K562 (cell line): ENCODE results near the gene APBA2. TPM values are rescaled to one million over a fixed set of nuclear protein-coding genes. Genes with fewer than 3 reads are reported as not detected.

ENCODE experiments used
- ATAC-seq: fragments of 200-7000 bp; cut with Tn5 transposase; 3 replicates; pipeline ENCODE4 v1.9.1; 2020; ENCODE audit warnings: moderate library complexity
- BruUV-seq: library from RNA; stranded (reverse); fragments of 400-500 nt; replicated peaks from 2 replicates; lab custom pipeline; 2021; lab: Mats Ljungman, UMichigan
- CTCF ChIA-PET: fragments of 300-600 bp; formaldehyde crosslinking; extraction: SDS; loops from one replicate; lab custom pipeline; 2021; ENCODE audit warnings: low intra/inter-chr PET ratio; lab: Yijun Ruan, JAX
- POLR2A ChIA-PET: fragments of 300-600, 350-650 bp; sonication (Branson Sonifier 250); formaldehyde crosslinking; extraction: SDS; loops from one replicate; lab custom pipeline; 2021; ENCODE audit warnings: antibody characterized with exemption, inconsistent platforms; lab: Yijun Ruan, JAX
- DNase-seq, 4 experiments: peaks; one replicate each; pipeline versions ENCODE4 v3.0.0 to v3.0.0-alpha.2; 2011 to 2018; ENCODE audit warnings: low spot score in 3 of 4, mixed read lengths in 3 of 4; ENCODE audit errors: extremely low read depth in 1 of 4
- FAIRE-seq: peaks from 2 replicates; lab custom pipeline; 2011; peaks lifted over from hg19 to GRCh38; lab: Jason Lieb, UNC
- H2AFZ ChIP-seq: 2 replicates; pipeline ENCODE4 v1.6.0; 2011; ENCODE audit warnings: low read depth, low read length, control low read depth, inconsistent platforms
- H3K27ac ChIP-seq: fragments of 200-600 bp; 3 replicates; pipeline ENCODE4 v1.8.0; 2011; ENCODE audit warnings: low read depth, mild to moderate bottlenecking, control low read depth, inconsistent platforms, low read length, moderate library complexity, mixed read lengths; ENCODE audit errors: extremely low read depth
- H3K27me3 ChIP-seq, 2 experiments: fragments of 300-600 bp in 1 of 2; 2 replicates in 1 of 2; 3 replicates in 1 of 2; pipeline versions ENCODE4 v1.6.0 to v1.8.0; 2011; ENCODE audit warnings: inconsistent platforms in 2 of 2, low read length in 2 of 2, mild to moderate bottlenecking in 1 of 2, mixed read lengths in 1 of 2, moderate library complexity in 1 of 2; ENCODE audit not compliant: control insufficient read depth in 2 of 2, insufficient read depth in 2 of 2
- H3K36me3 ChIP-seq: fragments of 300-600 bp; 3 replicates; pipeline ENCODE4 v1.8.0; 2011; ENCODE audit warnings: mild to moderate bottlenecking, low read length, inconsistent platforms; ENCODE audit not compliant: control insufficient read depth, insufficient read depth
- H3K4me1 ChIP-seq, 2 experiments: fragments of 200-600 bp in 1 of 2; replicated peaks in 1 of 2; 2 replicates in 1 of 2; 3 replicates in 1 of 2; pipeline versions ENCODE4 v1.5.1 to v1.8.0; 2011; ENCODE audit warnings: inconsistent platforms in 2 of 2, low read length in 2 of 2, mild to moderate bottlenecking in 1 of 2, mixed read lengths in 1 of 2, moderate library complexity in 1 of 2; ENCODE audit not compliant: control insufficient read depth in 2 of 2, insufficient read depth in 2 of 2
- H3K4me2 ChIP-seq: 2 replicates; pipeline ENCODE4 v1.6.1; 2011; ENCODE audit warnings: low read length, control low read depth, inconsistent platforms, mixed read lengths; ENCODE audit not compliant: insufficient read depth
- H3K4me3 ChIP-seq: fragments of 200-600 bp; sonication (generic), shearing (Covaris generic); 2 replicates; pipeline ENCODE4 v1.5.1; 2016; ENCODE audit warnings: control low read depth, inconsistent platforms
- H3K79me2 ChIP-seq: fragments of 200-600 bp; 3 replicates; pipeline ENCODE4 v1.8.0; 2011; ENCODE audit warnings: low read length, inconsistent platforms; ENCODE audit not compliant: control insufficient read depth, insufficient read depth
- H3K9ac ChIP-seq, 2 experiments: 2 replicates each; pipeline versions ENCODE4 v1.6.0 to v1.6.1; 2011; ENCODE audit warnings: low read depth in 2 of 2, low read length in 2 of 2, control low read depth in 1 of 2, inconsistent platforms in 1 of 2, mild to moderate bottlenecking in 1 of 2, mixed read lengths in 1 of 2; ENCODE audit not compliant: insufficient read depth in 1 of 2
- H3K9me1 ChIP-seq: one replicate; pipeline ENCODE4 v1.6.0; 2011; ENCODE audit warnings: inconsistent platforms, mild to moderate bottlenecking, low read length, moderate library complexity; ENCODE audit not compliant: control insufficient read depth, insufficient read depth
- H3K9me3 ChIP-seq: replicated peaks from 2 replicates; pipeline ENCODE4 v1.5.1; 2011; ENCODE audit warnings: low read depth, low read length, inconsistent platforms; ENCODE audit not compliant: control insufficient read depth, insufficient read depth
- H4K20me1 ChIP-seq: replicated peaks from 2 replicates; pipeline ENCODE4 v1.6.1; 2011; ENCODE audit warnings: low read length, inconsistent platforms, mixed read lengths; ENCODE audit not compliant: control insufficient read depth, insufficient read depth
- CHD1 ChIP-seq: fragments of 200-600 bp; sonication (generic); IDR thresholded peaks from one replicate; pipeline ENCODE4 v1.6.1; 2012; ENCODE audit warnings: mild to moderate bottlenecking, moderate library complexity, low read length, inconsistent platforms
- FOXP1 ChIP-seq: sonication (generic); formaldehyde crosslinking; IDR thresholded peaks from 2 replicates; pipeline ENCODE4 v1.8.0; 2022; ENCODE audit warnings: mild to moderate bottlenecking, missing genetic modification reagents
- HCFC1 ChIP-seq: IDR thresholded peaks from 2 replicates; pipeline ENCODE4 v1.6.1; 2012; ENCODE audit warnings: low read depth, low read length, improper control_type of control experiment
- KLF1 ChIP-seq: fragments of 450-650 bp; IDR thresholded peaks from 2 replicates; pipeline ENCODE4 v1.6.1; 2016; ENCODE audit warnings: missing genetic modification characterization, missing compliant biosample characterization
- LCOR ChIP-seq: sonication (generic); formaldehyde crosslinking; IDR thresholded peaks from 2 replicates; pipeline ENCODE4 v1.8.0; 2022; ENCODE audit warnings: mild to moderate bottlenecking, missing genetic modification reagents
- MLLT1 ChIP-seq, 2 experiments: fragments of 450-650 bp; IDR thresholded peaks; 2 replicates each; pipeline ENCODE4 v1.6.1; 2016
- SNRNP70 ChIP-seq: fragments of 200-400 bp; formaldehyde crosslinking; optimal IDR thresholded peaks from 2 replicates; pipeline ENCODE3; 2017; ENCODE audit warnings: low read depth, low read length
- ZBTB17 ChIP-seq: fragments of 450-650 bp; formaldehyde crosslinking; IDR thresholded peaks from 2 replicates; pipeline ENCODE4 v1.4.0; 2020; ENCODE audit warnings: mild to moderate bottlenecking
- ZKSCAN8 ChIP-seq: fragments of 200-800 bp; sonication (Bioruptor generic); IDR thresholded peaks from 2 replicates; pipeline ENCODE4 v1.6.1; 2016; ENCODE audit warnings: missing genetic modification characterization, missing compliant biosample characterization
- ZNF311 ChIP-seq: fragments of 250-450 bp; sonication (Bioruptor Pico); IDR thresholded peaks from 2 replicates; pipeline ENCODE4 v1.4.0; 2020; ENCODE audit warnings: mild to moderate bottlenecking, moderate library complexity
- ZNF518B ChIP-seq: fragments of 250-450 bp; sonication (Bioruptor Pico); IDR thresholded peaks from 2 replicates; pipeline ENCODE4 v1.5.0; 2021; ENCODE audit warnings: mild to moderate bottlenecking, moderate library complexity
- WGBS: fragments of 100-300 bp; shearing (Covaris generic); methylation state at CpG from one replicate; pipeline ENCODE4 v1.1.6; 2016; ENCODE audit warnings: low coverage, mixed read lengths; ENCODE audit not compliant: insufficient coverage; ENCODE audit errors: missing lambda C conversion rate; 5-methylcytosine and 5-hydroxymethylcytosine counted together
- in situ Hi-C: fragments of 300-500 bp; cut with MboI; formaldehyde crosslinking; loops from 4 replicates; pipeline ENCODE4 v1.15.0; 2018; ENCODE audit warnings: inconsistent platforms, mixed read lengths
- intact Hi-C: fragments of 100-400 bp; cut with micrococcal nuclease; formaldehyde crosslinking; loops from 2 replicates; pipeline ENCODE4 v1.14.2; 2022
- polyA plus RNA-seq, 8 experiments: library from polyadenylated mRNA; depleted of rRNA in 4 of 8; stranded (reverse) in 5 of 8; unstranded in 3 of 8; fragments of >200 nt; fragmentation: Nextera tagmentation in 2 of 8; fragmentation: Illumina TruSeq in 1 of 8; extraction: Ambion mirVana in 2 of 8; extraction: Trizol in 1 of 8; gene quantifications; 2 replicates each; pipeline versions ENCODE4 v1.2.1 to v1.2.3, GENCODE V29; 2011 to 2014; ENCODE audit warnings: inconsistent platforms in 1 of 8, missing spikeins in 1 of 8
- total RNA-seq, 7 experiments: library from RNA; depleted of rRNA in 6 of 7; stranded (reverse); fragments of >200 nt in 6 of 7; fragmentation: Illumina TruSeq in 2 of 7; extraction: Trizol in 2 of 7; gene quantifications; 2 replicates each; pipeline versions ENCODE4 v1.2.1 to v1.2.3, GENCODE V29; 2011 to 2021; ENCODE audit warnings: low replicate concordance in 1 of 7
- TF ChIP-seq, protein P1 (sequence below), 2 experiments: fragments of 150-350 bp in 1 of 2; IDR thresholded peaks; 2 replicates each; pipeline ENCODE4 v1.6.1; 2012 to 2016; ENCODE audit warnings: low read depth in 2 of 2, low read length in 2 of 2, mild to moderate bottlenecking in 1 of 2, moderate library complexity in 1 of 2
- TF ChIP-seq, protein P2 (sequence below): fragments of 250-450 bp; sonication (Bioruptor Pico); IDR thresholded peaks from 2 replicates; pipeline ENCODE4 v1.8.0; 2022; ENCODE audit warnings: moderate library complexity, mild to moderate bottlenecking, inconsistent platforms

The APBA2 gene
- total and polyA plus RNA-seq, 9 of the 15 experiments (the other 6 are each of a cell fraction or from before 2014, with no cell fraction given), result 0.24 to 40.9 (median 25.2) TPM

GRCh38 chr15:28909958-28910500, 24.3 kb downstream of the APBA2 start:
- Histone ChIP-seq H3K79me2 (peaks cover 82% of the 10 kb centered on the region), H3K4me1 (peaks cover 54 to 66% of the 10 kb centered on the region in 2 experiments), H3K9ac (no peak overlapping the region), H3K9me3 (no peaks in the 10 kb centered on the region), H3K9me1 (no peaks in the 10 kb centered on the region), H3K27ac (peak overlapping the region; percentile 29; the same call in 2 of the 3 replicates), H4K20me1 (no peaks in the 10 kb centered on the region), H3K4me3 (no peak overlapping the region), H2AFZ (no peak overlapping the region), H3K27me3 (no peaks in the 10 kb centered on the region), H3K36me3 (peaks cover 3% of the 10 kb centered on the region; the same call in 2 of the 3 replicates), H3K4me2 (peak overlapping the region; percentile 26; the same call in 1 of the 2 replicates)
- CTCF ChIA-PET, result no interaction called here
- no peak for ATAC-seq
- TF ChIP-seq MLLT1 (IDR thresholded peaks at IDR 0.05) (peak in 1 of 2 experiments; percentile 95; a peak in 2 of 4 replicates), ZKSCAN8 (CRISPR knock-in tag) (no peak), HCFC1 (no peak), LCOR (CRISPR knock-in tag) (no peak), SNRNP70 (no peak), ZBTB17 (CRISPR knock-in tag) (peak; percentile 79), ZNF311 (CRISPR knock-in tag) (no peak), CHD1 (no peak), FOXP1 (peak; percentile 41; the same call in 1 of the 2 replicates), KLF1 (tag) (no peak), ZNF518B (CRISPR knock-in tag) (no peak)
- TF ChIP-seq, protein P1, sequence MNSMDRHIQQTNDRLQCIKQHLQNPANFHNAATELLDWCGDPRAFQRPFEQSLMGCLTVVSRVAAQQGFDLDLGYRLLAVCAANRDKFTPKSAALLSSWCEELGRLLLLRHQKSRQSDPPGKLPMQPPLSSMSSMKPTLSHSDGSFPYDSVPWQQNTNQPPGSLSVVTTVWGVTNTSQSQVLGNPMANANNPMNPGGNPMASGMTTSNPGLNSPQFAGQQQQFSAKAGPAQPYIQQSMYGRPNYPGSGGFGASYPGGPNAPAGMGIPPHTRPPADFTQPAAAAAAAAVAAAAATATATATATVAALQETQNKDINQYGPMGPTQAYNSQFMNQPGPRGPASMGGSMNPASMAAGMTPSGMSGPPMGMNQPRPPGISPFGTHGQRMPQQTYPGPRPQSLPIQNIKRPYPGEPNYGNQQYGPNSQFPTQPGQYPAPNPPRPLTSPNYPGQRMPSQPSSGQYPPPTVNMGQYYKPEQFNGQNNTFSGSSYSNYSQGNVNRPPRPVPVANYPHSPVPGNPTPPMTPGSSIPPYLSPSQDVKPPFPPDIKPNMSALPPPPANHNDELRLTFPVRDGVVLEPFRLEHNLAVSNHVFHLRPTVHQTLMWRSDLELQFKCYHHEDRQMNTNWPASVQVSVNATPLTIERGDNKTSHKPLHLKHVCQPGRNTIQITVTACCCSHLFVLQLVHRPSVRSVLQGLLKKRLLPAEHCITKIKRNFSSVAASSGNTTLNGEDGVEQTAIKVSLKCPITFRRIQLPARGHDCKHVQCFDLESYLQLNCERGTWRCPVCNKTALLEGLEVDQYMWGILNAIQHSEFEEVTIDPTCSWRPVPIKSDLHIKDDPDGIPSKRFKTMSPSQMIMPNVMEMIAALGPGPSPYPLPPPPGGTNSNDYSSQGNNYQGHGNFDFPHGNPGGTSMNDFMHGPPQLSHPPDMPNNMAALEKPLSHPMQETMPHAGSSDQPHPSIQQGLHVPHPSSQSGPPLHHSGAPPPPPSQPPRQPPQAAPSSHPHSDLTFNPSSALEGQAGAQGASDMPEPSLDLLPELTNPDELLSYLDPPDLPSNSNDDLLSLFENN (IDR thresholded peaks at IDR 0.05; ENCODE audit: low read depth in 2 of 2, low read length in 2 of 2), result 0 out of 4 replicates have a peak, but pooled peaks of 1 of the 2 experiments have one; percentile 37
- TF ChIP-seq, protein P2, sequence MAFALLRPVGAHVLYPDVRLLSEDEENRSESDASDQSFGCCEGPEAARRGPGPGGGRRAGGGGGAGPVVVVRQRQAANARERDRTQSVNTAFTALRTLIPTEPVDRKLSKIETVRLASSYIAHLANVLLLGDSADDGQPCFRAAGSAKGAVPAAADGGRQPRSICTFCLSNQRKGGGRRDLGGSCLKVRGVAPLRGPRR, result no peak
- POLR2A ChIA-PET, result interaction anchor here (0.8 kb wide), 1 partner anchor 37 kb away, joined by 3 read pairs; no protein-coding TSS in a partner anchor
- intact Hi-C loops (loop anchor here (5.0 kb wide), 2 partner anchors 47 to 78 kb away; no protein-coding TSS in a partner anchor), in situ Hi-C loops (no loop called here)
- no peak for FAIRE-seq
- BruUV-seq, result no TSS peak
- no peak for DNase-seq
- 79% methylated on average over 7 of the region's 7 CpGs for WGBS
